ENCODE measurements around the gene KIF13A. TPM values are rescaled to one million over a fixed set of nuclear protein-coding genes. Genes with fewer than 3 reads are reported as not detected.
"Not testable (repeated sequence)": the region's sequence is repeated elsewhere in the genome, so short reads cannot be mapped to it uniquely, and the experiment has no call there.

The KIF13A gene
- total RNA-seq, 1 experiment from 2014 or later, result 11.3 TPM

GRCh38 chr6:17865243-17865642 is 122.2 kb downstream of the KIF13A start:
- Histone ChIP-seq H3K4me3 (no peak overlapping the region), H3K27me3 (no peaks in the 10 kb centered on the region), H3K9me3 (no peaks in the 10 kb centered on the region), H3K36me3 (no peaks in the 10 kb centered on the region; the same call in 1 of the 2 replicates)
- DNase-seq, result no peak

- Histone ChIP-seq H3K4me3 (no peak overlapping the region), H3K36me3 (no peaks in the 10 kb centered on the region; the same call in 1 of the 2 replicates), H3K27me3 (no peaks in the 10 kb centered on the region), H3K9me3 (no peaks in the 10 kb centered on the region)
- peak; percentile 53 for DNase-seq
Measured at GRCh38 chr6:17863901-17864754, 123.3 kb downstream of the KIF13A start.

- Histone ChIP-seq H3K9me3 (no peaks in the 10 kb centered on the region), H3K27me3 (no peaks in the 10 kb centered on the region), H3K36me3 (no peaks in the 10 kb centered on the region; the same call in 1 of the 2 replicates), H3K4me3 (no peak overlapping the region)
- no peak for DNase-seq
Measured at GRCh38 chr6:17861361-17861760, 126.1 kb downstream of the KIF13A start.

- DNase-seq, result no peak
- Histone ChIP-seq H3K27me3 (no peaks in the 10 kb centered on the region), H3K4me3 (no peak overlapping the region), H3K36me3 (no peaks in the 10 kb centered on the region; the same call in 1 of the 2 replicates), H3K9me3 (no peaks in the 10 kb centered on the region)
Measured at GRCh38 chr6:17859846-17860245, 127.6 kb downstream of the KIF13A start.

- Histone ChIP-seq H3K27me3 (no peaks in the 10 kb centered on the region), H3K9me3 (no peaks in the 10 kb centered on the region), H3K4me3 (no peak overlapping the region), H3K36me3 (no peaks in the 10 kb centered on the region; the same call in 1 of the 2 replicates)
- DNase-seq, result no peak
Measured at GRCh38 chr6:17858584-17858983, 128.9 kb downstream of the KIF13A start.

GRCh38 chr6:17857188-17857587 is 130.2 kb downstream of the KIF13A start:
- H3K27me3 ChIP-seq, H3K36me3 ChIP-seq, H3K4me3 ChIP-seq, DNase-seq, H3K9me3 ChIP-seq: not testable (repeated sequence)

GRCh38 chr6:17856306-17856705 is 131.1 kb downstream of the KIF13A start:
- H3K9me3 ChIP-seq, result no peaks in the 10 kb centered on the region
- no peaks in the 10 kb centered on the region for H3K36me3 ChIP-seq
- H3K4me3 ChIP-seq, result no peak overlapping the region
- H3K27me3 ChIP-seq, result no peaks in the 10 kb centered on the region
- no peak for DNase-seq

- DNase-seq, result no peak
Measured at GRCh38 chr6:17855381-17855780, 132.1 kb downstream of the KIF13A start.

GRCh38 chr6:17853533-17853932 is 133.9 kb downstream of the KIF13A start:
- DNase-seq, result no peak
- H3K36me3 ChIP-seq, result peaks cover 5% of the 10 kb centered on the region
- no peak overlapping the region for H3K4me3 ChIP-seq
- no peaks in the 10 kb centered on the region for H3K9me3 ChIP-seq
- no peaks in the 10 kb centered on the region for H3K27me3 ChIP-seq

More at GRCh38 chr6:17855381-17855780, 132.1 kb downstream of the KIF13A start:
- H3K36me3 ChIP-seq, result no peaks in the 10 kb centered on the region; the same call in 1 of the 2 replicates
- no peaks in the 10 kb centered on the region for H3K27me3 ChIP-seq
- no peak overlapping the region for H3K4me3 ChIP-seq
- no peaks in the 10 kb centered on the region for H3K9me3 ChIP-seq

- no peak overlapping the region for H3K4me3 ChIP-seq
Measured at GRCh38 chr6:17851720-17852161, 135.7 kb downstream of the KIF13A start.

GRCh38 chr6:17851001-17851719 is 136.3 kb downstream of the KIF13A start:
- H3K36me3 ChIP-seq, result peaks cover 6% of the 10 kb centered on the region
- H3K9me3 ChIP-seq, result no peaks in the 10 kb centered on the region
- no peaks in the 10 kb centered on the region for H3K27me3 ChIP-seq
- H3K4me3 ChIP-seq, result no peak overlapping the region
- peak; percentile 41 for DNase-seq

More at GRCh38 chr6:17851720-17852161, 135.7 kb downstream of the KIF13A start:
- Histone ChIP-seq H3K36me3 (peaks cover 6% of the 10 kb centered on the region), H3K9me3 (no peaks in the 10 kb centered on the region), H3K27me3 (no peaks in the 10 kb centered on the region)
- DNase-seq, result no peak

GRCh38 chr6:17850281-17850680 is 137.2 kb downstream of the KIF13A start:
- Histone ChIP-seq H3K27me3 (no peaks in the 10 kb centered on the region), H3K36me3 (peaks cover 6% of the 10 kb centered on the region), H3K4me3 (no peak overlapping the region), H3K9me3 (no peaks in the 10 kb centered on the region)
- no peak for DNase-seq

GRCh38 chr6:17847203-17847760 is 140.2 kb downstream of the KIF13A start:
- no peaks in the 10 kb centered on the region for H3K27me3 ChIP-seq
- no peaks in the 10 kb centered on the region for H3K9me3 ChIP-seq
- DNase-seq, result no peak
- peaks cover 6% of the 10 kb centered on the region for H3K36me3 ChIP-seq
- H3K4me3 ChIP-seq, result no peak overlapping the region

GRCh38 chr6:17846762-17847161 is 140.7 kb downstream of the KIF13A start:
- Histone ChIP-seq H3K36me3 (peaks cover 6% of the 10 kb centered on the region), H3K9me3 (no peaks in the 10 kb centered on the region), H3K4me3 (no peak overlapping the region), H3K27me3 (no peaks in the 10 kb centered on the region)
- DNase-seq, result no peak

GRCh38 chr6:17845598-17845997 is 141.8 kb downstream of the KIF13A start:
- no peak for DNase-seq
- Histone ChIP-seq H3K36me3 (peaks cover 6% of the 10 kb centered on the region), H3K27me3 (no peaks in the 10 kb centered on the region), H3K9me3 (no peaks in the 10 kb centered on the region), H3K4me3 (no peak overlapping the region)

GRCh38 chr6:17844967-17845366 is 142.5 kb downstream of the KIF13A start:
- not testable (repeated sequence) for H3K36me3 ChIP-seq, DNase-seq, H3K9me3 ChIP-seq, H3K4me3 ChIP-seq, H3K27me3 ChIP-seq

All from MG63 (cell line).